Measurements from ENCODE around the gene KLHL42.
"Not testable (repeated sequence)": the region's sequence is repeated elsewhere in the genome, so short reads cannot be mapped to it uniquely, and the experiment has no call there.

The KLHL42 gene
- 19.6 to 35.5 reads per million in 2 donors for total RNA-seq

DNA sequence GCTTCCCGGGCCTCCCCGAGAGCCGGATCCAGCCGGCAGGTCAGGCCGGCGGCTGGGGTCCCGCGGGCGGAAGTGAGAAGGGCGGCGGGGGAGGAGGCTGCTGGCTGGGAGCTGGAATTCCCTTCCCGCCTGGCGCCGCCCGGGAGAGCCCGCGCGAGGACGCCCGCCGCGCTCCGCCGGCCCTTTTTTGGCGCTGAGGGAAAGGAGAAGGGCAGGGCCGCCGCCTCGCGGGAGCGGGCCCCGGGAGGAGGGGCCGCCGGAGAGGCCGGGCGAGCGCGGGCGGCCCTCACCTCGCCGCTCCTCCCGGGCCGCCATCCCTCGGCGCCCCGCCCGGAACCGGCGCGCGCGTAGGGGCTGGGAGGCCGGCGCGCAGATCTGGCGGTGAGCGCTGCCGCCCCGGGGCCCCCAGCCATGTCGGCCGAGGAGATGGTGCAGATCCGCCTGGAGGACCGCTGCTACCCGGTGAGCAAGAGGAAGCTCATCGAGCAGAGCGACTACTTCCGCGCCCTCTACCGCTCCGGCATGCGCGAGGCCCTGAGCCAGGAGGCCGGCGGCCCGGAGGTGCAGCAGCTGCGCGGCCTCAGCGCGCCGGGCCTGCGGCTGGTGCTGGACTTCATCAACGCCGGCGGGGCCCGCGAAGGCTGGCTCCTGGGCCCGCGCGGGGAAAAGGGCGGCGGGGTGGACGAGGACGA lies at the start of gene KLHL42, which contains the start of gene MANSC4:
TSS of gene KLHL42 (plus strand) at position 314 of the 692 bp plus-strand sequence. CDS start at position 412, 98 bp downstream.
TSS of gene MANSC4 (minus strand) at position 317 of the 692 bp plus-strand sequence. CDS start 8,960 bp downstream, outside the sequence.
- peak; percentile 30 to 84 (median 52) for DNase-seq

DNA sequence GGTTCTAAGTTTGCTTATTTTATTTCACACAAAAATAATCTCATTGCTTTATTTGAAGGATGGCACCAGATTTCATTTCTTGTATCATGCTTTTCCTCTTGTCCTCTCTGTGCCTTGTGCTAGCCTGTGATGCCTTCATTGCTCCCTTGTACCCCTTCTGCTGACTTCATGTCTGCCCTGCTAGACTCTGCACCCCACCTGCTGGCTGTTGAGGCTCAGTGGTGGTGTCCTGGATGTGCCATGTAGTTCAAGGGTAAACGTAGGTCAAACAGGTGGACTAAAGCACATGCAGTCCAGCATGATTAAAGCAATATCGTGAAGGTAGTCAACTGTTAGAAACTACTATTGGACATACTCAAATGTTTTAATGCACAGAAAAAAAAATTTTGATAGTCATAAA lies 47.8 kb upstream of the KLHL42 start:
- DNase-seq: peak in 1 of 5 experiments; percentile 47

DNA sequence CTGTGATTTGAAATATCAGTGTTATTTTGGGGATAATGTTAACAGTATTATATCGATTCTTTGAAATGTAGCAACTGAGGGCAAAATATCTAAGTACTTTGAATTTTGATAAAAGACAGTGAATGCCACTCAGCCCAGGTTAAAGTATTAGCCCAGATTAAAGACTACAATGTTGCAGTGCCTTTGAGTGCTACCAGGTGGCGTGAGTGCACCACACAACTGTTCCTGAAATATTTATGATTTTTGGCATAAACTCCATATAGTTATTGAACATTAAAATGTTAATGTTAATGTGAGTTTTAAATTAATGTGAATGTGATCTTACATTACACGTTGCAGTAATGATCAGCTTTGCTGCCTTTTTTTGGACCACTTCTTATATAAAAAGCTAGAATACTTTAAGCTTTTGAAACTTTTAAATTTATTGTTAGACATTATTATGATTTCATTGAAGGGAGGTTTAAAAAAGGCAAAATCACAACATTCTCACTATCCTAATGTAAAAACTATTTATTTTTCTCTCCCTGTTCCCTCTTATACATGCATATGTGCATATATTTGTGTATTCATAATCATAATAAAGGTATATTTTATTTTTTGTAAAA lies 46.9 kb upstream of the KLHL42 start:
- peak in 1 of 5 experiments; percentile 53 for DNase-seq

- DNase-seq: no peak
Observed at GRCh38 chr12:27733791-27734190, 46.2 kb upstream of the KLHL42 start.

GRCh38 chr12:27734321-27734720 lies 45.7 kb upstream of the KLHL42 start:
- DNase-seq: not testable (repeated sequence)

DNA sequence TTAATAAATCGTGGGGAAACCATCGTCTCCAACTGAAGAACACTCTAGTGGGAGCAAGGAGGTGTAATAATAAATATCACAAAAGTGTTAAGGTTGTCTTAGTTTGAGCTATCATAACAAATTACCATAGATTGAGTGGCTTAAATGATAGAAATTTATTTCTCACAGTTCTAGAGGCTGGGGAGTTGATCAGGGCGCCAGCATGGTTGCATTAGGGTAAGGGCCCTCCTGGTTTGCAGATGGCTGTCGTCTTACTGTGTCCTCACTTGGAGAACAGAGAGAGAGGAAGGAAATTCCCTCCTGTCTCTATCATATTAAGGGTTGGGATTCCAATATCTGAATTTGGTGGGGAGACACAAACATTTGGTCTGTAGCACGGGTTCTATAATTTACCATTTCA lies 36.4 kb upstream of the KLHL42 start:
- DNase-seq: no peak

- not testable (repeated sequence) for DNase-seq
Observed at GRCh38 chr12:27745734-27746133, 34.3 kb upstream of the KLHL42 start.

DNA sequence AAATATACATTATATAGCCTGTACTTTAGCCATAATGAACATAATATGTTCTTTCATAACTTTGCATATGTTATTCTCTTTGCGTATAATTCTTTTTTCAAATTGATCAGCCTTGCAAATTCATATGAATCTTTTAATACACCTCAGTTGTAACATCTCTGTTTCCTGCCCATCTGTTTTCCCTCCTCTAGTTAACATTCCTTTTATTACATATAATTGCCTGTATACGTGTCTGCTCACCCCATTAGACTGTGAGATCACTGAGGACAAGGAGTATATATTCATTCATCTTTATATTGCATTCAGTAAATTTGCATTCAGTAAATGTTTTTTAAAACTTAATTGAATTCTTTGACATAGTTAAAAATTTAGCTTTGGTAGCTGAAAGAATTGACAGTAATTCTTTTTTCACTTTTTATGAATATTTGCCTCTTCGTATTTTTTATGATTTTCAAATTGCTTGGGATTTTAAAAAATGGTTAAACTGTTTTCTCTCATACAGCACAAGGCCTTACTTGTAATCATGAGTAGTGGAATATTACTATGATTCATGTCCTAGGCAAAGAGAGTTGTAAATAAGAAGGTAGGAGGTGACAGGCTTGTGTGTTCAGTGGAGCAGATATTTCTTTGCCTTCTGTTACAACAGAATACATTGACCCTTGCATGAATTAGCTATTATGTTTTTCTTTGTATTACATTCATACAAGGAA lies 32.8 kb upstream of the KLHL42 start:
- no peak for DNase-seq

- peak in 1 of 5 experiments; percentile 20 for DNase-seq
Observed at GRCh38 chr12:27751386-27752047, 28.5 kb upstream of the KLHL42 start.

DNA sequence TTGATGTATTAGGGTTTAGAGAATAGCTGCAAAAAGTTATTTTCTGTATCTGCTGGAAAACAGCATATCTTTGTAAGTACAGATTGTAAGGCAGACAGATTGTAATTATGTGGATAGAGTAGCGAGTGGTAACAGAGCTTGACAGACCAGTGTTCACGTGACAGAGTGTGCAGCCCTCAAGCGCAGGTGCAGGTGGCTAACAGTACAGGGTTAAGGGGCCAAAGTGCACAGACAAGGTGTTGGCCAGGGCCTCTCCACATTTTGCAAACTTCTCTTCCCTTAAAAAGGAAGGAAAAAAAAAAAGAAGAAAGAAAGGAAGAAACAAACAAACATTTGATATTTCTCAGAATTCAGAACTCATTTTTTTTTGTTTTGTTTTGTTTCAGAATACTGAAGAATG lies 25.2 kb upstream of the KLHL42 start:
- DNase-seq: no peak

GRCh38 chr12:27756670-27757195 lies 23.3 kb upstream of the KLHL42 start:
- DNase-seq: no peak

DNA sequence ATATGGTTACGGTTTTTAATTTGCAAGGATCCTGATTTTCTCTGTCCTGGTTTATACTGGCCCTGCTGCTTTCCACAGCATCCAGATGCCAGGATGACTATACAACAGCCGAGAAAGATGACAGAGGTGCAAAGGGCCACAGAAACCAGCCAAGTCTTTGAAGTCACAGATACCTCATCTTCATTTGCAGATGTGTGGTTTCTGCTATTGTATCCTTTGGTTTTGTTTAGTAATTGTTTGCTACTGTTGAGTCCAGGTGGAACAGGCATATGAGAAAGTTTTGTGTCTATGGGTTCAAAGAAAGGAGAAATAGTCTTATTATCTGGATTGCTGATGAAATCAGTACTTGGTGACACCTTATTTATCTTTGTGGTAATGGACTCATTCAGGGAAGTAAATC lies 17.3 kb upstream of the KLHL42 start:
- peak in 1 of 5 experiments; percentile 87 for DNase-seq

- DNase-seq: peak in 1 of 5 experiments; percentile 18
Observed at GRCh38 chr12:27766587-27766986, 13.4 kb upstream of the KLHL42 start.

- no peak for DNase-seq
Observed at GRCh38 chr12:27769142-27769673, 10.8 kb upstream of the KLHL42 start.

GRCh38 chr12:27771481-27772327 lies 8.3 kb upstream of the KLHL42 start:
- peak in 1 of 5 experiments; percentile 40 for DNase-seq

DNA sequence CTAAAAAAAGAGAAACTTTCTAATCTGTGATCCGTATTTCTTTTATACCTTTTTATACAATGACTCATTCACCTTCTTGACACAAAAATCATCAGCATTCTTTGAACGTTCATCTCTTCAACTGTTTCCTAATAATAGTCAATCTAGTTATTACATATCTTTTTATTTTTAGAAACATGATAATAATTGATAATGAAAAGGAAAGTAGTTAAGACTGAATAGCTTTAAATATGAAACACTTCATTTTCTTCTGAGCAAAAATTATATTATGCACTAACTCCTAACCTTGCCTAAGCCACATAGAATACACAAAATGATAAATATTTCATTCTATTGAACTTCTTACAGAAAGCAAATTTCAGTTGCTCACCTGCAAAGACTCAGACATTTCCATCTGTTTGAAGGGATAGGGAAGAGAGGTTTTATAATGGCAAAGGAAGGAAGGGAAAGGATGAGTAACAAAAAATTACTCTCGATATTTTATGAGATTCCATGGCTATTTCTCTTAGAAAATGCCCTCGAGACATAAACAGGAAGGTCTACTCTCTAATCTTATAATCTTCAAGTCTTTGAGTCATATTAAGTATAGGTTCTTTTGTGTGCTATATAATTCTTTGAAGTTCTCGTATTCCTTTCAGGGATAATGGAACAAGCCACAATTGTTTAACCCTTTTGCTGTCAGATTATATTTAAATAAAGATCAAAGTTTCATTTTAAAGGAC lies 7.5 kb upstream of the KLHL42 start:
- no peak for DNase-seq

DNA sequence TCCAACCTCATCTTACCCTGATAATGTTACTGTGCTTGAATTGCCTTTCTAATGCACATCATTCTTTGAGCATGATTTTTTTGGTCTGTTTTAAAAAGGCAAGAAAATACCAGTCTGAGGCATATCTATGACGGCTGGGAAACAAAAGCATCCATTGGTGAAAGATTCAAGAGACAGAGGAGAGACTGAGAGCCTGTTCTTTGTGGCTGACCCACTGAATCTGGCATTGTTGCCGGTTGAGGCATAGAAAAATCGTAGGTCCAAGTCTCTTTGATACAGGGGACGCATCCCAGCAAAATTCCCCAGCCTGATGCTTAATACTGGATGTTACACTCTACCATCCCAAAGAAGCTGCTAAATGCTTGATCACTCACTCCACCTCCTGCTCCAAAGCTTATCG lies 2.9 kb upstream of the KLHL42 start:
- no peak for DNase-seq

DNA sequence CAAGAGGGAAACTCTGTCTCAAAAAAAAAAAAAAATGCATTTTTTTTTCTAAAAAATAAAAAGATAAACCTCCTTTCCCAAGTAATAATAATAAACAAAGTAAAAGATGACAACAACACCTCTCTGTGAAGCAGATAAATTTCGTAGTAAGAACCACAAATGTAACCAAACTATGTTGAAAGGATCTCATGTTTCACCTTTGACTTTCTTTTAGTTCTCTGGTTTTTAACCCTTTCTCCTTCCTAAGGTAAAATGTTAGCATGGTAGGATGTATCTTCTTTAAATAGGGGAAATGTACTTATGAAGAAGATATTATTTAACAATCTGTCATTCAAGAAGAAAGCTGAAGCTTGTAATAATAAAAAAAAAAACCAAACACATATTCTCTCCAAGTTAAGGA lies 1.8 kb upstream of the KLHL42 start:
- DNase-seq: peak in 1 of 5 experiments; percentile 46

DNA sequence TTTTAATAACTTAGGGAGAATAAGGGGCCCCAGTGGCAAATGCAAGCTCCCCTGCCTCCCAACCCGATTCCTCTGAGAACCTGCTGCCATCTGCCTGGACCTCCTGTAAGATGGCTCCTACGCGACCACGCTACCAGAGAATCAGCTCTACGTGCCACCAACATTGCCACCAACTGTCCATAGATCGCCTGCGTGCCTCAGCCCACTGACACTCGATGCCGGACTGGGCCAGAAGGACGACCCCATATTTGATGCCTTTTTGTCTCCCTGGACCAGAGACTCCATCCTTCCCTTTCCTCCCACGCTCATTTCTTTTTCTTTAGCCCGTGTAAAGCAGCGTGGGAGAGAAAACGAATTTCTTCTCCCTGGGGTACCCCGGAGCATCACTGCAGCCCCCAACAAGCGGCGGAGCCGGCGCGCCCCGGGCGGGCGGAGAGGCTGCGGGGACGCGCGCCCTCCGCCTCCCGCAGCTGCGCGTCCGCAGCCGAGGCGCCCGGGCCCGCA lies 565 bp upstream of the KLHL42 start:
- peak in 1 of 5 experiments; percentile 31 for DNase-seq
